SK-N-SH (cell line): ENCODE measurements around the gene ENTHD1.

ENCODE experiments used
- EZH2phosphoT487 ChIP-seq: fragments of 200-600 bp; sonication (generic); IDR thresholded peaks from 2 replicates; pipeline ENCODE4 v1.6.1; 2017; ENCODE audit warnings: low read depth, mixed run types, mild to moderate bottlenecking, antibody characterized with exemption, moderate library complexity, borderline replicate concordance
- TCF12 ChIP-seq: IDR thresholded peaks from 2 replicates; pipeline ENCODE4 v1.4.0; 2012

- TF ChIP-seq TCF12, result no peak
- TF ChIP-seq EZH2phosphoT487, result no peak
Measured at GRCh38 chr22:39771486-39771885, 122.1 kb downstream of the ENTHD1 start.
